GM12801 (cell line): ENCODE measurements around the gene PTN.

Experiments
- TF ChIP-seq, protein P1 (sequence below): IDR thresholded peaks from one replicate; pipeline ENCODE4 v1.5.1; 2011; ENCODE audit warnings: control low read depth; ENCODE audit not compliant: insufficient read length; ENCODE audit errors: extremely low read depth

PTN gene

GRCh38 chr7:137304624-137305235 is 38.8 kb downstream of the PTN start:
- TF ChIP-seq, protein P1, sequence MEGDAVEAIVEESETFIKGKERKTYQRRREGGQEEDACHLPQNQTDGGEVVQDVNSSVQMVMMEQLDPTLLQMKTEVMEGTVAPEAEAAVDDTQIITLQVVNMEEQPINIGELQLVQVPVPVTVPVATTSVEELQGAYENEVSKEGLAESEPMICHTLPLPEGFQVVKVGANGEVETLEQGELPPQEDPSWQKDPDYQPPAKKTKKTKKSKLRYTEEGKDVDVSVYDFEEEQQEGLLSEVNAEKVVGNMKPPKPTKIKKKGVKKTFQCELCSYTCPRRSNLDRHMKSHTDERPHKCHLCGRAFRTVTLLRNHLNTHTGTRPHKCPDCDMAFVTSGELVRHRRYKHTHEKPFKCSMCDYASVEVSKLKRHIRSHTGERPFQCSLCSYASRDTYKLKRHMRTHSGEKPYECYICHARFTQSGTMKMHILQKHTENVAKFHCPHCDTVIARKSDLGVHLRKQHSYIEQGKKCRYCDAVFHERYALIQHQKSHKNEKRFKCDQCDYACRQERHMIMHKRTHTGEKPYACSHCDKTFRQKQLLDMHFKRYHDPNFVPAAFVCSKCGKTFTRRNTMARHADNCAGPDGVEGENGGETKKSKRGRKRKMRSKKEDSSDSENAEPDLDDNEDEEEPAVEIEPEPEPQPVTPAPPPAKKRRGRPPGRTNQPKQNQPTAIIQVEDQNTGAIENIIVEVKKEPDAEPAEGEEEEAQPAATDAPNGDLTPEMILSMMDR: no peak

DNA sequence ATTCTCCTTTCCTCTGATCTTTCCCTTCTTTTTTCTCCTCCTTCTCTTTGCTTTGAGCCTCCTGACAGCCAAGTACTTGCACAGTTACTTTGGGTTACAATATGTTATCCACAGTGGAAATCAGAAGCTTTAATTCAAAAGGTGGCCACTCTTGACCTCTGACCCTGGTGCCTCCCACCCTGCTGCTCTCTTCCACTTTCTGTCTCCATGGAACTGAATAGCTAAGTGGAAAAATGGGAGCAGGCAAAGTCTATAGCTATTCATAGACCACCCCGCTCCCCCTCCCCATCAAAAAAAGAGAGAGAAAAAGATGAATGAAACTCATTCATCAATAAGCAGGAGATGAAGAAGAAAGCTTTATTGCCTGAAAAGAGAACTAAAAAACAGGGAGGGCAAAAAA is 39.4 kb downstream of the PTN start:
- TF ChIP-seq, protein P1: no peak

GRCh38 chr7:137302081-137302480 is 41.5 kb downstream of the PTN start:
- TF ChIP-seq, protein P1: no peak

DNA sequence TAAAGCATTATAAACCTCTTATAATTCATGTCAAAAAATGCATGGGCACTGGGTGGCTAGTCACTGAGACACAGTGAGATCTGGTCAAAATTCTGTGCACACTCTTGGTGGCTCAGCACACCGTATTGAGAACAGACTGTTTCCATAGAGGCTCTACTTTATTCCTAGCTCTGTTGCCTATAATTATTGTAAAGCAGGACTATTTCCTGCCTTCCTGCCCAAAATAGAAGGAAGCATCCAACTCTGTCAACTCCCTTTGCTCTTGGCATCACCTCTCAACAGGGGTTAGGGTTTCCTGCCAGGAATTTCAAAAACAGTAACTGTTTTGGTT is 45.1 kb downstream of the PTN start:
- TF ChIP-seq, protein P1: no peak

DNA sequence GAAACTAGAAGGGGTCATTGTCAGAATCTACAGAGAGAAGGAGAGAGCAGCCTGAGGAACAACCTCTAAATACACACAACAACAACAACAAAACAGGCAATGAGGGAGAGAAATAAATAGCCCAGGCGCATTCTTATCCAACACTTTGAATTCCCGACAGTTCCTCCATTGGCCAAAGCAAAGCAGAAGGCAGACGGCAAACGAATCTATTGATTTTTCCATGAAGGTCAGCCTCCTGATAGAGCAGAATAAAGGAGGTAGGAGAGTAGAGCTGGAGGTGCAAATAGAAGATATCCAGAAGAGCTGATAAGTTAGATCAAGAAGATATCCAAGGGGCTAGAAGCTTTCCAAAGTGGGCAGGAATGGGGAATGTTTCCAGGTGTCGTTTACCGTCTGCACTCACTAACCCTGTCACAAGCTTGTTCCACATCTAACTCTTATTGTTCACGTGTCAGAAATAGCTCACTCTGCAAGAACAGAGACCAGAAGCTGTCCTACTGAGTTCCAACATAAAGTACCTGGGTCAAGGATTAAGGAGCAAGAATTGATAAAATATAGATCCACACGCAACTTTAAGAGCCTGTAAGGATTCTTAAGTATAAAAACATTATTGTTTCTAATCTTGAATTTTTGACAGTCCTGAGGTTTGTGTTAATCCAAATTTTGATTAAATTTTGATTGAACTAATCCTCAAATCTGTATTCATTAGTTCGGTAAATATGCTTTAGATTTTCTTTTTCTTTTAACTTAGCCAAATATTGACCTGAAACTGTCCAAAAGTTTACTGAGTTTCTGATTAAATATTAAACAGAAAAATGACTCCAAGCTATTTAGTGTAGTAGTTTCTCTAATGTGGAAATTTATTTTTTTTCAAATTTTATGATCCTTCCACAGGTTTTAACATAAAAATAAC is 45.7 kb downstream of the PTN start:
- TF ChIP-seq, protein P1: no peak

DNA sequence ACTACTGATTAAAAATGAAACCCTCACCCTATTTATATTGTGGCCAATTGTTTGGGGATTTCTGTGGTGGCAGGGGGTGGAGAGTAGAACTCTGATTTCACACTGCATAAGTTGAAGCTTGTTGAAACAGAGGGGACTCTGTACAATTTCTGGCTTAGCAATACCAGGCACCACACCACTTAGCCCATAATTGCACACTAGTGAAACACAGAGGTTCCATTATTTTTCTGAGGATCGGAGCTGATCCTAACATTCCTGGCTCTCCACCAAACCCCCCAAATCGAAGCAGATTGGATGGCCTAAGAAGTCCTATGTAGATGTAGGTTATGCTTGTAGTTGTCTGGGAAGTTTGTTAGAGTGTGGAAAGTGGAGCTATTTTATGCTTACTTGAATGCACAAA is 47.0 kb downstream of the PTN start:
- TF ChIP-seq, protein P1: no peak

GRCh38 chr7:137295739-137296324 is 47.7 kb downstream of the PTN start:
- TF ChIP-seq, protein P1: no peak
